Stimulated activated CD4-positive, alpha-beta T cell treated with anti-CD3 and anti-CD28 coated beads, Interleukin-2, amount 100 ng/mL, for 24 hours (primary cell): ENCODE measurements around the gene PDE2A.

Source experiments
- DNase-seq, 2 donors: peaks; one replicate each; pipeline ENCODE4 v3.0.0-alpha.2; 2020

PDE2A gene

GRCh38 chr11:72609045-72609444, 65.2 kb downstream of the PDE2A start:
- no peak for DNase-seq

- DNase-seq = no peak
These were observed 66.7 kb downstream of the PDE2A start for GRCh38 chr11:72607496-72607895.

- no peak for DNase-seq
These were observed 67.3 kb downstream of the PDE2A start for GRCh38 chr11:72606748-72607468.

- no peak for DNase-seq
These were observed 68.1 kb downstream of the PDE2A start for GRCh38 chr11:72605973-72606747.

- no peak for DNase-seq
These were observed 70.0 kb downstream of the PDE2A start for GRCh38 chr11:72604256-72604655.

GRCh38 chr11:72602250-72602904, 71.8 kb downstream of the PDE2A start:
- no peak for DNase-seq

GRCh38 chr11:72600557-72600956, 73.7 kb downstream of the PDE2A start:
- DNase-seq = no peak

- DNase-seq = no peak
These were observed 74.7 kb downstream of the PDE2A start for GRCh38 chr11:72599325-72600117.

GRCh38 chr11:72598906-72599305, 75.3 kb downstream of the PDE2A start:
- no peak for DNase-seq

- no peak for DNase-seq
These were observed 75.8 kb downstream of the PDE2A start for GRCh38 chr11:72598466-72598865.

GRCh38 chr11:72597721-72598120, 76.5 kb downstream of the PDE2A start:
- DNase-seq = no peak

GRCh38 chr11:72595292-72595684, 78.9 kb downstream of the PDE2A start:
- no peak for DNase-seq

- DNase-seq = no peak
These were observed 79.5 kb downstream of the PDE2A start for GRCh38 chr11:72594493-72595291.

GRCh38 chr11:72592698-72593495, 81.3 kb downstream of the PDE2A start:
- DNase-seq = no peak

GRCh38 chr11:72591785-72592502, 82.3 kb downstream of the PDE2A start:
- peak; percentile 27 to 42 for DNase-seq

- DNase-seq = no peak
These were observed 83.2 kb downstream of the PDE2A start for GRCh38 chr11:72591023-72591422.

- DNase-seq = peak; percentile 52 to 63
These were observed 84.1 kb downstream of the PDE2A start for GRCh38 chr11:72589802-72590761.

GRCh38 chr11:72588421-72589410, 85.5 kb downstream of the PDE2A start:
- DNase-seq = no peak
